ENCODE measurements around the gene KLHL20. TPM values are rescaled to one million over a fixed set of nuclear protein-coding genes. Genes with fewer than 3 reads are reported as not detected.
A peak's percentile ranks its signal among the peaks of the same experiment; 100 is the strongest.

Gene KLHL20
- total and polyA plus RNA-seq, 2 of the 13 experiments (the other 11 are each of a cell fraction or from before 2014, with no cell fraction given), result 7.4 to 14.3 TPM

GRCh38 chr1:173824315-173825081 is 109.7 kb downstream of the KLHL20 start, which contains the start of the genes CENPL and DARS2 (continued):
- TF ChIP-seq ZFP91 (CRISPR knock-in tag; IDR thresholded peaks at IDR 0.05; ENCODE audit: borderline replicate concordance), result peak; percentile 86
- TF ChIP-seq NR1H2 (CRISPR knock-in tag; IDR thresholded peaks at IDR 0.05; ENCODE audit: borderline replicate concordance, low read depth), result no peak
- TF ChIP-seq AGO2 (optimal IDR thresholded peaks at IDR 0.05; ENCODE audit: low read depth, low read length), result no peak
- TF ChIP-seq ZBTB25 (CRISPR knock-in tag; IDR thresholded peaks at IDR 0.05), result no peak
- TF ChIP-seq ATF7 (IDR thresholded peaks at IDR 0.05), result no peak
- no peak for TF ChIP-seq ATF7 (CRISPR knock-in tag; IDR thresholded peaks at IDR 0.05)
- no peak for TF ChIP-seq ISL2 (CRISPR knock-in tag; IDR thresholded peaks at IDR 0.05)
- peak; percentile 37; the same call in 1 of the 2 replicates for TF ChIP-seq HOXA5 (CRISPR knock-in tag; IDR thresholded peaks at IDR 0.05)
- peak; percentile 93 for TF ChIP-seq NR2C2 (CRISPR knock-in tag; IDR thresholded peaks at IDR 0.05; ENCODE audit: borderline replicate concordance)
- TF ChIP-seq IRF2 (CRISPR knock-in tag; IDR thresholded peaks at IDR 0.05), result peak; percentile 80
- TF ChIP-seq ZHX2 (IDR thresholded peaks at IDR 0.05; ENCODE audit: low read depth), result peak; percentile 97
- no peak for TF ChIP-seq ZHX2 (CRISPR knock-in tag; IDR thresholded peaks at IDR 0.05; ENCODE audit: borderline replicate concordance)
- 0 out of 2 replicates have a peak, but pooled peaks have one; percentile 46 for TF ChIP-seq RCOR2 (CRISPR knock-in tag; IDR thresholded peaks at IDR 0.05)
- peak; percentile 93 for TF ChIP-seq HDAC1 (CRISPR knock-in tag; IDR thresholded peaks at IDR 0.05)
- TF ChIP-seq POLR2AphosphoS2 (IDR thresholded peaks at IDR 0.05; ENCODE audit: low read depth, low read length), result no peak
- TF ChIP-seq MED13 (CRISPR knock-in tag; IDR thresholded peaks at IDR 0.05), result no peak
- TF ChIP-seq CHD4 (IDR thresholded peaks at IDR 0.05; ENCODE audit: borderline replicate concordance, low read length), result no peak
- TF ChIP-seq SP5 (CRISPR knock-in tag; IDR thresholded peaks at IDR 0.05; ENCODE audit: borderline replicate concordance, low read depth), result peak; percentile 1; the same call in 1 of the 2 replicates
- TF ChIP-seq ZNF747 (CRISPR knock-in tag; IDR thresholded peaks at IDR 0.05; ENCODE audit: borderline replicate concordance), result 0 out of 2 replicates have a peak, but pooled peaks have one; percentile 55
- TF ChIP-seq NCOA5 (CRISPR knock-in tag; IDR thresholded peaks at IDR 0.05), result no peak
- peak; percentile 32 for TF ChIP-seq HDAC2 (CRISPR knock-in tag; IDR thresholded peaks at IDR 0.05)
- peak; percentile 98 for TF ChIP-seq POGZ (CRISPR knock-in tag; IDR thresholded peaks at IDR 0.05)

Measured in HepG2 (cell line).